SW 1271 (cell line): ENCODE results near the gene TRIM37.
"Not testable (repeated sequence)": the region's sequence is repeated elsewhere in the genome, so short reads cannot be mapped to it uniquely, and the experiment has no call there.

ENCODE experiments used
- DNase-seq, 2 experiments: peaks; one replicate each; lab custom pipeline; 2025; lab: John Stamatoyannopoulos, UW

The TRIM37 gene

GRCh38 chr17:59106463-59107305 lies at the start of gene TRIM37:
TSS of gene TRIM37 (minus strand) at chr17:59106880. CDS start at chr17:59106461, 419 bp downstream.
- DNase-seq = peak; percentile 93 to 97

GRCh38 chr17:59155439-59156177 lies 48.9 kb upstream of the TRIM37 start, which contains the start of gene PRR11:
TSS of gene PRR11 (plus strand) at chr17:59155746. CDS start at chr17:59169753, 14,007 bp downstream.
- peak; percentile 100 for DNase-seq

- peak; percentile 100 for DNase-seq
Measured at GRCh38 chr17:59154721-59155438, 48.2 kb upstream of the TRIM37 start, which contains the start of gene SKA2. TSS of gene SKA2 (minus strand) at chr17:59155186. CDS start at chr17:59155163, 23 bp downstream.

DNA sequence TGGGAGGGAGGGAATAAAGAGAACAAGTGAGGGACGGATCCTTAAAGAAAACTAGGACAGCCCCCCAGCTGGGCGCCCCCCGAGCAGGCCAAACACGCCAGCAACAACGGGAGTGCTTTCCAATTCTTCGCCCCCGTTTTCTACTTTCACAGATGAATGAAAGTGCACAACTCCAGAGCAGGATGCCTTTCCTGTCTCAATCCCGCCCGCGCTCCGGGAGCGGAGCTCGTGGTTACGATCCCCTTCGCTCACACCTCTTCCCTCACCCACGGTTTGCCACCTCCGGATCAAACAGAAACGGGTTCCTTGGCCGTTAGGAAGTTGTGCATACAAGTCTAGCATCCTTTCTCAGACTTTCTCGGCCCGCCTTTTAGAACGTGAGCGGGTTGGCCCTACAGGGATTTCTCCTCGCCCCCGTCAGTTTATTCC lies 47.6 kb upstream of the TRIM37 start:
- DNase-seq = peak; percentile 37 to 81

DNA sequence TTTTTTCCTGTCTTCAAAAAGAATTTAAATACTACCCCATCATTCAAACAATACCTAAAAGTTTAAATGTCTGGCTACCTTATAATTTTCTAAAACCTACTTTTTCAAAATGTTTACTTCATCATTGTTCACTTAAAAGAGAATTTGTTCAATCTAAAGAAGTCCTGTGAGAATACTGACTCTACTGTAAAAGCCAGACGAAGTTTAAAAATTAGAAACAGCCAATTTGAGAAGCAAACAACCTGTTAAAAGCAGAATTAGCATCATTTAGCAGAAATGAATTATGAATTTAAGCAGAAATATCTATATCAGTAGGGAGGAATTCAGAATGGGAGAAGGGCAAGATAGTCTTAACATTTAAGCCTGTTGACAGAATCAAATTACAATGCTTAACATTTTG lies 46.2 kb upstream of the TRIM37 start:
- DNase-seq = no peak

GRCh38 chr17:59151591-59151990 lies 44.9 kb upstream of the TRIM37 start:
- DNase-seq = peak in 1 of 2 experiments; percentile 17

GRCh38 chr17:59151006-59151405 lies 44.3 kb upstream of the TRIM37 start:
- no peak for DNase-seq

DNA sequence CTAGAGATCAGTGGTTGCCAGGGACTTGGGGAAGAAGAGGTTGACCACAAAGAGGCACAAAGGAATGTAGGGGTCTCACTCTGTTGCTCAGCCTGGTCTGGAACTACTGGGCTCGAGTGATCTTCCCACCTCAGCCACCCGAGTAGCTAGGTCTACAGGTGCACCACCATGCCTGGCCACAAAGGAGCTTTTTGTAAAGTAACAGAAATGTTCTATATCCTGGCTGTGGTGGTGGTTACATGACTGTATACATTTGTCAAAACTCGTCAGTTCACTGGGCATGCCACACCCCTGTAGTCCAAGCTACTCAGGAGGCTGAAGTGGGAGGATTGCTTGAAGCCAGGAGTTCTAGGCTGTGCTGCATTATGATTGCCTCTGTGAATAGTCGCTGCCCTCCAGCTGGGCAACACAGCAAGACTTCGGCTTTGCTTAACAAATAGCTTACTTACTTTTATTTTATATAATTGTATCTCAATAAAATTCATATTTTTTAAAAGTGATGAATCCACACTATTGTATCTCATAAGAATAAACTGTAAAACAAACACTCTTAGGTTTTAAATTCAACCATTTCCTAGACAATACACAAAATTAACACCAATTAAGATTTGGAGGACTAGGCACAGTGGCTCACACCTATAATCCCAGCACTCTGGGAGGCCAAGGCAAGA lies 43.3 kb upstream of the TRIM37 start:
- no peak for DNase-seq

GRCh38 chr17:59149051-59149450 lies 42.4 kb upstream of the TRIM37 start:
- DNase-seq = no peak

GRCh38 chr17:59145571-59146096 lies 39.0 kb upstream of the TRIM37 start:
- DNase-seq = no peak

- no peak for DNase-seq
Measured at GRCh38 chr17:59141860-59142259, 35.2 kb upstream of the TRIM37 start.

- no peak for DNase-seq
Measured at GRCh38 chr17:59139939-59140338, 33.3 kb upstream of the TRIM37 start.

DNA sequence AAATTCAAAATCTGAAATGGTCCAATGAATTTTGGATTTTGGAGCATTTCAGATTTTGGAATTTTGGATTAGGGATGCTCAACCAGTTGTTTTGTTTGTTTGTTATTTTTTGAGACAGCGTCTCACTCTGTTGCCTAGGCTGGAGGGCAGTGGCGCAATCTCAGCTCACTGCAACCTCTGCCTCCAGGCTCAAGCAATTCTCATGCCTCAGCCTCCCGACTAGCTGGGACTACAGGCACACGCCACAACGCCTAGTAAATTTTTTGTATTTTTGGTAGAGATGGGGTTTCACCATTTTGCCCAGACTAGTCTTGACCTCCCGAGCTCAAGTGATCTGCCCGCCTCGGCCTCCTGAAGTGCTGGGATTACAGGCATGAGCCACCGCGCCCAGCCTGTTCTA lies 31.7 kb upstream of the TRIM37 start:
- DNase-seq = not testable (repeated sequence)

- DNase-seq = no peak
Measured at GRCh38 chr17:59131131-59131530, 24.5 kb upstream of the TRIM37 start.

- DNase-seq = no peak
Measured at GRCh38 chr17:59129814-59130213, 23.1 kb upstream of the TRIM37 start.

GRCh38 chr17:59126809-59127417 lies 20.2 kb upstream of the TRIM37 start:
- no peak for DNase-seq

DNA sequence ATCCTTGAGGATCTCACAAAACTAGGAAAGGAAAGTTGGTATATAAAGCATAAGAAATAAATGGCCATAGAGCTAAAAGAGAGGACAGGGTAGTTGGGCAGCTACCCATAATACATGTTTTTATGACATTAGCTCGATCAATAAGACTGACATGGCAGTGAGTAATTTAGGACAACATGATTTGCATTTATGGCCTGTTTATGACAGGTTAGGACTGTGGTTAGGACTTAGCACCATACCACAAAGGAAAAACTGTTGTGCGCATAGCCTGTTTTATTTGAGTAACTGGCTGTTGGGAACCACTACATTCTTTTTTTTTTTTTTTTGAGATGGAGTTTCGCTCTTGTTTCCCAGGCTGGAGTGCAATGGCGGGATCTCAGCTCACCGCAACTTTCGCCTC lies 18.0 kb upstream of the TRIM37 start:
- no peak for DNase-seq

GRCh38 chr17:59121901-59122480 lies 15.3 kb upstream of the TRIM37 start:
- DNase-seq = no peak

- no peak for DNase-seq
Measured at GRCh38 chr17:59115474-59115873, 8.8 kb upstream of the TRIM37 start.

DNA sequence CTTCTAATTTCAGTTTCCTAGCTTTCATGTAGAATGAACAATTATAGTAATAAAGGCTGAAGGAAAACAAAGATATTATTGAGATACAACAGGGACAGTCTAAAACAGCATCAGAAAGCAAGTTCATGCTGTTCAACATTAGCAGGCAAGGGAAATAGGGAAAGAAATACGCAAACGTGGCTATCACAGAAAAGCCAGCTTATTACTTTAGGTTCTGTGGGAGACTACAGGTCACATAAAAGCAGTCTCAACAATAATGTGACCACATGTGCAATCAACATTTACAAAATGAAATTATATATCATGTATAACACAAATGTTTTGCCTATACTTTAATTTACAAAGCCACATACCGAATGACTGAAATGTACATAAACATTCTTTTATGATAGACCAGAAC lies 4.9 kb upstream of the TRIM37 start:
- no peak for DNase-seq

DNA sequence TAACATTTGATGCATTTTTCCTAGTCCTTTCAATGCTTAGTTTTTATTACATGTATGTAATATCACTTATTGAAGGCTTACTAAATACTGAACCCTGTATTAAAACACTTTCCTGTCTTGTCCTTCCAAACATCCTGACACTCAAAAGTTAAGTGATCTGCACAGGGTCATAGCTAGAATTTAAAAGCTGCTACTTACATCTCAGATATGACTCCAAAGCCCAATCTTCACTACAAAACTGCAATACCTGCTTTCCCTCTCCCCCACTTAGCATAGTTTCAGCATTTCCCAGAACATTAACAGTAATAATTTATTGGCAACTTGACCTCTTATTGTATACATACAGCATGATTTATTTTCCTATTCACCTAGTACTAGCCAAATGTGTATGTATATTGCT lies 4.3 kb upstream of the TRIM37 start:
- no peak for DNase-seq
